Activated T-cell treated with anti-CD3 and anti-CD28 coated beads, Interleukin-2, amount 50 U/mL, for 72 hours (primary cell): ENCODE results near the gene ATP6AP1. TPM values are rescaled to one million over a fixed set of nuclear protein-coding genes. Genes with fewer than 3 reads are reported as not detected.
"Not testable (repeated sequence)": the region's sequence is repeated elsewhere in the genome, so short reads cannot be mapped to it uniquely, and the experiment has no call there.

Experiments used
- ATAC-seq, 2 donors: fragments of 150-1000 bp; cut with Tn5 transposase; replicated peaks in 1 of 2; 2 replicates each; pipeline ENCODE4 v1.10.0; 2021; ENCODE audit warnings: moderate library complexity in 2 of 2, mild to moderate bottlenecking in 1 of 2
- DNase-seq, 2 donors: peaks; one replicate each; pipeline ENCODE4 v3.0.0; 2021 to 2022; ENCODE audit warnings: mixed read lengths in 1 of 2
- H3K27ac Mint-ChIP-seq: one replicate; pipeline ENCODE4 v1.8.0; 2022; ENCODE audit warnings: mild to moderate bottlenecking, moderate library complexity, mixed read lengths
- H3K27me3 Mint-ChIP-seq: one replicate; pipeline ENCODE4 v1.8.0; 2022; ENCODE audit warnings: low read depth, mixed read lengths
- H3K36me3 Mint-ChIP-seq, 2 donors: one replicate each; pipeline ENCODE4 v1.8.0; 2022; ENCODE audit warnings: mixed read lengths in 2 of 2, mild to moderate bottlenecking in 1 of 2; ENCODE audit not compliant: insufficient read depth in 2 of 2
- H3K4me1 Mint-ChIP-seq: one replicate; pipeline ENCODE4 v1.8.0; 2022; ENCODE audit warnings: low read depth, mixed read lengths
- H3K4me3 Mint-ChIP-seq, 2 donors: one replicate each; pipeline ENCODE4 v1.8.0; 2022; ENCODE audit warnings: mild to moderate bottlenecking in 2 of 2, mixed read lengths in 2 of 2, moderate library complexity in 2 of 2
- H3K9me3 Mint-ChIP-seq, 2 donors: one replicate each; pipeline ENCODE4 v1.8.0; 2022; ENCODE audit warnings: mixed read lengths in 2 of 2
- total RNA-seq, 2 donors: library from RNA; stranded (reverse); gene quantifications; one replicate each; pipeline ENCODE4 v1.2.3, GENCODE V29; 2022

ATP6AP1 gene
- total RNA-seq, 2 donors from 2014 or later: 37.0 to 38.7 TPM

- H3K36me3 Mint-ChIP-seq, H3K4me1 Mint-ChIP-seq, H3K9me3 Mint-ChIP-seq, H3K27me3 Mint-ChIP-seq, DNase-seq, H3K4me3 Mint-ChIP-seq, H3K27ac Mint-ChIP-seq: not testable (repeated sequence)
- peak; percentile 71 for ATAC-seq
Observed at GRCh38 chrX:154389812-154390747, 38.4 kb upstream of the ATP6AP1 start.

GRCh38 chrX:154396363-154396762 lies 32.1 kb upstream of the ATP6AP1 start:
- ATAC-seq, H3K27ac Mint-ChIP-seq, H3K27me3 Mint-ChIP-seq, H3K9me3 Mint-ChIP-seq, H3K4me1 Mint-ChIP-seq, DNase-seq: not testable (repeated sequence)
- Mint-ChIP-seq H3K36me3 (peaks cover 18 to 20% of the 10 kb centered on the region in 2 donors), H3K4me3 (peak overlapping the region in 1 of 2 donors; percentile 91)

- Mint-ChIP-seq H3K9me3 (no peaks in the 10 kb centered on the region), H3K4me3 (peak overlapping the region; percentile 91 to 96), H3K4me1 (peaks cover 10% of the 10 kb centered on the region), H3K36me3 (peaks cover 18 to 20% of the 10 kb centered on the region in 2 donors), H3K27ac (peak overlapping the region; percentile 99), H3K27me3 (no peaks in the 10 kb centered on the region)
- DNase-seq (peak; percentile 75 to 78), ATAC-seq (peak; percentile 60 to 70)
Observed at GRCh38 chrX:154396973-154397887, 31.2 kb upstream of the ATP6AP1 start.

- H3K36me3 Mint-ChIP-seq: peaks cover 18 to 20% of the 10 kb centered on the region in 2 donors
- no peaks in the 10 kb centered on the region for H3K27me3 Mint-ChIP-seq
- H3K4me1 Mint-ChIP-seq: peaks cover 10% of the 10 kb centered on the region
- no peaks in the 10 kb centered on the region for H3K9me3 Mint-ChIP-seq
- peak within 1 kb of the TSS; percentile 91 to 96 for H3K4me3 Mint-ChIP-seq
- ATAC-seq (peak; percentile 77 to 83), DNase-seq (peak; percentile 92 to 94)
- H3K27ac Mint-ChIP-seq: peak within 1 kb of the TSS; percentile 99
Observed at GRCh38 chrX:154397888-154398667, 30.4 kb upstream of the ATP6AP1 start, which contains the start of gene RPL10. Gene RPL10 (plus strand): TSS chrX:154398377. CDS start chrX:154398520, 143 bp downstream.

DNA sequence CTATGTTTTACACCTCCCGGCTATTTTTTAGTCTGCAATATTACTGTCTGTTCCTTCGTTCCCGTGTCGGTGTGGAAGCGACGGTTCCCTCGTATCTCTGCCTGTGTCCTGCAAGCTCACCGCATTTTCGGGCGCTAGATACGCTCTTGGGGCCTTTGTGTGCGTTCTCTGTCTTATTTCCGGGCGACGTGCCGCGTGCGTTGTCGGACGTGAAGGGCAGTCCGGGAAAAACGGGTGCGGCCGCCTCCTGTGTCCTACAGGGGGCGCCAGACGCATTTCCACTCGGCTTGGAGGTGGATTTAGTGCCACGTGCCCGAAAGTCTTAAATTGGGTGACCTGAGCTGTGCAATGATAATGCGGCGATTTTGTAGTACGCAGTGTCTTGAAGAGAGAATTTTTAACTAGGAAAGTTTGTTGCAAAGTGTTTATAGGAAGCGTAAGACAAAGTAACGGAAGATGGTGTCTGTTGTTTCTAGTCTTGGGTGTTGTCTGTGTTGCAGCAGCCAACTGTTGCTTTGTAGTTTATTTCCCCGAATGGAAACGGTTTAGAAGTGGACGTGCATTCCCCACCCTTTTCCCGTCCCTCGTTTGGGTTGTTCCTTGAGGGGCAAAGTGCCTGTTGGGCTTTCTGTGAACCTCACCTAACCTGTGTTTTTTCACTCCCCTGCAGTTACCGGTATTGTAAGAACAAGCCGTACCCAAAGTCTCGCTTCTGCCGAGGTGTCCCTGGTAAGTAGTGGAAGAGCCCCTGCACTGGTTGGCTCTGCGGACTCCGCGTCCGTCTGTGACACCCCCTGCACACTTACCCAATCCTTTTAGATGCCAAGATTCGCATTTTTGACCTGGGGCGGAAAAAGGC lies 29.6 kb upstream of the ATP6AP1 start:
- no peaks in the 10 kb centered on the region for H3K27me3 Mint-ChIP-seq
- H3K27ac Mint-ChIP-seq: peak overlapping the region; percentile 99
- H3K9me3 Mint-ChIP-seq: no peaks in the 10 kb centered on the region
- peak; percentile 76 to 80 for DNase-seq
- H3K4me1 Mint-ChIP-seq: peaks cover 10% of the 10 kb centered on the region
- peak; percentile 7 to 9 for ATAC-seq
- H3K36me3 Mint-ChIP-seq: peaks cover 18 to 20% of the 10 kb centered on the region in 2 donors
- H3K4me3 Mint-ChIP-seq: peak overlapping the region; percentile 91 to 96

DNA sequence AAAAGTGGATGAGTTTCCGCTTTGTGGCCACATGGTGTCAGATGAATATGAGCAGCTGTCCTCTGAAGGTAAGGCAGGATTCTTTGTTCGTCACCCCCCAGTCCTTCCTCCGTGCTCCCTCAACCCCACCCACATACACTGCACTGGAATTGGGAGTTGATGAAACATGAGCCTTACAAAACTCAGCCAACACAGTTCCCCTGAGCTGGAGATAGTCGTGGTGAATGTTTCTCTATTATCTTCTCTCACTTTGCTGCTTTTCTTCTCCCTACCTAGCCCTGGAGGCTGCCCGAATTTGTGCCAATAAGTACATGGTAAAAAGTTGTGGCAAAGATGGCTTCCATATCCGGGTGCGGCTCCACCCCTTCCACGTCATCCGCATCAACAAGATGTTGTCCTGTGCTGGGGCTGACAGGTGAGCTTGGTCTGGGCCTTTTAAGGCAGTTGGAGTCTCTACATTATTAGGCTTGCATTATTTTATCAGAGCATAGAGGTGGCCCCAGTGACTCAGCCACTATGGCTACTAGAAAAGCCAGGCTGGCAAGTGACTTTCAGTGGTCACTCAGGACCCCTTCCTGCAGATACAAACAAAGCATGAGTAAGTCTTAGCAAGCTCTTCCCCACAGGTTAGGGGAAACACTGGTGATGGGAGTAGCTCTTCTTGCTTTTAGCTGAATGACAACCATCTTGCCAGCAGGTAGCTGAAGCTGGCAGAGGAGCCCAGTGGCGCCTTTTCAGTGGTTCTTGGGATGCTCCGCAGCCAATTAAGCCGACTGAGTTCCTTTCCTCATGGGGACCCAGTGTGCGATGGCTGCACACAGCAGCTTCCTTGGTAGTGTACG lies 28.7 kb upstream of the ATP6AP1 start:
- no peak for ATAC-seq
- H3K9me3 Mint-ChIP-seq: no peaks in the 10 kb centered on the region

DNA sequence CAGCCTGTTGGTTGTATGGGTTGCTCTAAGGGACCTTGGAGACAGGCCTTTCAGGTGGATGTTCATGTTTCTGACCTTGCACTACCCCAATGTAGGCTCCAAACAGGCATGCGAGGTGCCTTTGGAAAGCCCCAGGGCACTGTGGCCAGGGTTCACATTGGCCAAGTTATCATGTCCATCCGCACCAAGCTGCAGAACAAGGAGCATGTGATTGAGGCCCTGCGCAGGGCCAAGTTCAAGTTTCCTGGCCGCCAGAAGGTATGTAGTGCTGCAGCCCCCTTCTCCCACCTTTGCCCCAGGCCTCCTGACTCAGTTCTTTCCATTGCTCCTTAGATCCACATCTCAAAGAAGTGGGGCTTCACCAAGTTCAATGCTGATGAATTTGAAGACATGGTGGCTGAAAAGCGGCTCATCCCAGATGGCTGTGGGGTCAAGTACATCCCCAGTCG lies 28.1 kb upstream of the ATP6AP1 start:
- peak overlapping the region; percentile 99 for H3K27ac Mint-ChIP-seq
- H3K4me3 Mint-ChIP-seq: peak overlapping the region; percentile 91 to 96
- H3K36me3 Mint-ChIP-seq: peaks cover 18 to 20% of the 10 kb centered on the region in 2 donors
- not testable (repeated sequence) for H3K4me1 Mint-ChIP-seq, ATAC-seq, H3K27me3 Mint-ChIP-seq, DNase-seq, H3K9me3 Mint-ChIP-seq

More for the DNA sequence above, 28.7 kb upstream of the ATP6AP1 start:
- H3K36me3 Mint-ChIP-seq: peaks cover 18 to 20% of the 10 kb centered on the region in 2 donors
- no peaks in the 10 kb centered on the region for H3K27me3 Mint-ChIP-seq
- peaks cover 10% of the 10 kb centered on the region for H3K4me1 Mint-ChIP-seq
- H3K27ac Mint-ChIP-seq: peak overlapping the region; percentile 99
- DNase-seq: peak in 1 of 2 donors; percentile 33
- H3K4me3 Mint-ChIP-seq: peak overlapping the region; percentile 91 to 96

- no peaks in the 10 kb centered on the region for H3K27me3 Mint-ChIP-seq
- ATAC-seq: no peak
- DNase-seq: peak; percentile 13 to 25
- no peaks in the 10 kb centered on the region for H3K9me3 Mint-ChIP-seq
- peaks cover 10% of the 10 kb centered on the region for H3K4me1 Mint-ChIP-seq
- peak overlapping the region; percentile 99 for H3K27ac Mint-ChIP-seq
- peaks cover 18 to 20% of the 10 kb centered on the region in 2 donors for H3K36me3 Mint-ChIP-seq
- H3K4me3 Mint-ChIP-seq: peak overlapping the region; percentile 91 to 96
Observed at GRCh38 chrX:154401045-154401799, 27.3 kb upstream of the ATP6AP1 start.

GRCh38 chrX:154401918-154402621 lies 26.4 kb upstream of the ATP6AP1 start:
- DNase-seq (no peak), ATAC-seq (peak in 1 of 2 donors; percentile 5)
- H3K9me3 Mint-ChIP-seq: no peaks in the 10 kb centered on the region
- H3K4me3 Mint-ChIP-seq: no peak overlapping the region
- peaks cover 18 to 20% of the 10 kb centered on the region in 2 donors for H3K36me3 Mint-ChIP-seq
- no peaks in the 10 kb centered on the region for H3K27me3 Mint-ChIP-seq
- peaks cover 10% of the 10 kb centered on the region for H3K4me1 Mint-ChIP-seq
- H3K27ac Mint-ChIP-seq: peak overlapping the region; percentile 2

DNA sequence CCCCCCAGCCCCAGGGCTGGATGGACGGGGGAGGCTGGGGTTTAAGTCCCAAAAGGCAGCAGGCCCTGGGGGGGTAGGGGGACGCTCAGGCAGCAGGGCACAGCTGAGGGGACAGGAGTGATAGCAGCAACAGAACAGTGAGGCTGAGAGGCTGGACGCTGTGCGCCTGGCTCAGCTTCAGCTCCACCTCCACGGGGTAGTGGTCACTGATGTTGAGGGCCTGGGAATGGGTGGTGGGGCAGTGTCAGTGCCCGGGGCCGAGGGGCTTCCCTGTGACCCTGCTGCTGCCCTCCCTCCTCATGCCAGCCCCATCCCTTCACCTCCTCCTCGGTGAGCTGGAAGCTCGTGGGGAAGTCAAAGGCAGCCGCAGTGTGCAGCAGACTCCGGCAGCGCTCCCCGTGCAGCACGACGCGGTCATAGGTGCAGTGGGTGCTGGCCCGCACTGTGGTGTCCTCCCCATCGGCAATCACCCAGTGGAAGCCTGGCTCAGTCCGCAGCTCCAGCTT lies 25.8 kb upstream of the ATP6AP1 start:
- peak in 1 of 2 donors; percentile 8 for ATAC-seq
- peaks cover 10% of the 10 kb centered on the region for H3K4me1 Mint-ChIP-seq
- no peak overlapping the region for H3K4me3 Mint-ChIP-seq
- DNase-seq: peak in 1 of 2 donors; percentile 18
- peak overlapping the region; percentile 2 for H3K27ac Mint-ChIP-seq
- H3K27me3 Mint-ChIP-seq: no peaks in the 10 kb centered on the region
- peaks cover 18 to 20% of the 10 kb centered on the region in 2 donors for H3K36me3 Mint-ChIP-seq
- H3K9me3 Mint-ChIP-seq: no peaks in the 10 kb centered on the region
